ENCODE results near the gene THOC1.

Gene THOC1

DNA sequence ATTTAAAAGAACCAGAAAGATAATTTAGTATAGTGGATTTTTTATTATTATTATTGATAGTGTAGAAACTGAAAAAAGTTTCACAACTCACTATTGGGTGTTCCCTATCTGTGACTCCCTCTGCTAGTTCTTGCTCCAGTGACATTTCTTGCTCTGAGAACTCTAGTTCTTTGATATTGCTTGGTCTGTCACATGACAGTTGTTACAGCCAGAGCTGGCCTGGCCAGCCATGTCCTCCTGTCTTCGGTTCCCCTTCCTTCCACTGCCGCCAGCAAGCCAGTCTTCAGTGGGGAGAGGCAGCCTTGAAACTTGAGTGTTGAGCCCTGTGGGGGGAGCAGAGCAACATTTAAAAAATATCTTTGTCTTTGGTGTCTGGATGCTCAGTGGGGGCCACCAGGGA lies 7.6 kb upstream of the THOC1 start:
- no peak for DNase-seq

DNA sequence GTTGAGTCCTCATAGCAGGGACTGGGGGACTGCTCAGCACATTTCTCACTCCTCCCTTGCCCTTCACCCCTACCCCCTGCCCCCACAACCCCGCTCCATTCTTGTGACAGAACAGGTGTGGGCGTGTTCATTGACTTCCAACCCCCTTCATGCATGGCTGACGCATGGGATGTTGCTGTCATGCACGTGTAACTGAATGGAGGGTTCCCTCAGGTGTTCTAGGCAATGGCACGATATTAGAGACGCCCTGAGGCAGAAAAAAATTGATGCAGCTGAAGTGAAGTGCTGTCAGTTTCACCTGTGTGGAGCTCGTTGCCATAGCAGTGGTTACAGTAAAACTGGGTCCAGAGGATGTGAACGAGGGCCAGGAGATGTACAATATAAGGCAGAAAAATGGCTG lies 6.5 kb upstream of the THOC1 start:
- DNase-seq, result no peak

DNA sequence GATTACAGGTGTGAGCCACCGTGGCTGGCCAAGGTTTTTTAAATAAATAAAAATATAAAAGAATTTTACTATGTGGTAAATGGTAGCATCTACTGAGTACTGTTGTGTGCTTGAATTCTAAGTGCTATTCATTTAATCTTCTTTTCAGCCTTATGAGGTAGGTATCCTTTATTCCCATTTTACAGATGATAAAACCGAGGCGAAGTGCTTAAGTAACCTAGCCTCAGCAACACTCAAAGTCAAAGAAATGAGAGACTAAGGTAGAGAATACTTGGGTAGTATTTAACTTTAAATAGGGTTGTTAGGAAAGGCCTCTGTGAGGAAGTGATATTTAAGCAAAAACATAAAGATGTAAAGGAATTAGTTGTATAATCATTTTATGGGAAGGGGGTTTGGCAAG lies 5.7 kb upstream of the THOC1 start:
- no peak for DNase-seq

DNA sequence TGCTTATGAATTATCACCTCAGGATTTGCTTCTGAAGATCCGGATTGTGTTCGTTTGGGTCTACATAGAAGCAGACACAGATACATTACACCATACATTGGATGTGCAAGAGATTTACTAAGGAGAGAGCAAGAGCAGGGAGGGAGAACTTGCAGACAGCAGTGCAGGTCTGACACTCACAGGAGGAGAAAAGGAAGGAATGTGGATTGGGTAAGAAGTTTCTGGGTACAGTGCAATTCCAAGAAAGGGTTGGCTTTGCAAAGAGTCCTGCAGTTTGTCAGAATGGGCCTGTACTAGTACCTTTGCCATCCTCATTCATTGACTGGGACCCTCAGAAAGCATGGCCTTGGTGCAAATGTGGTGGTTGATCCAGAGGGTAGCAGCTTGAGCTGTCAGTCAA lies 4.8 kb upstream of the THOC1 start:
- DNase-seq, result no peak

DNA sequence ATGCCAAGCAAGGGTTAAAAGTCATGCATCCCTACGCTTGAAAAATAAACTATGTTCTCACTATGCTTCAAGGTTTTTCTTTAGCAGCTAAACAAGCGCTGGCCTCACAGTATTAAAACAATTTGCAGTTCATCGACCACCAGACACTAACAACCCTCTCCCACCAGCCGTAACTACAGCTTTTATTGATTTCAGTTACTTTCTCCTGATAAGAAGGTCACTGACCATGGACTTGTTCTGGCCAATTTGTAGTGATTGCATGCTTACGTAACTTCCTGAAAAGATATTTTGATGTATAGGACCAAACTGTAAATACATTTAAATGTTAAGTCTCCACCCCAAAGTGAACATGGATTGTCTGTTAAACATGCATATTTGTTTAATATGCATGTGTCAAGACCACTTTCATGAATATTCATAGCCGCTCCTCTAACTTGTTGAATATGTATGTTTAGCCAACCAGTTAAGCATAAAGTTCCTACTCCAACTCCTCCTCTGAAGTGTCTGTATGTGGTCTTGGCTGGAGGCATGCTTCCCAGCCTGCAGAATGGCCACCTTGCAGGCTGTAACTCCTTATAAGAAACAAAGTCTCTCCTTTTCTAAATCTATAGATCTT lies 1.7 kb upstream of the THOC1 start:
- DNase-seq, result no peak

DNA sequence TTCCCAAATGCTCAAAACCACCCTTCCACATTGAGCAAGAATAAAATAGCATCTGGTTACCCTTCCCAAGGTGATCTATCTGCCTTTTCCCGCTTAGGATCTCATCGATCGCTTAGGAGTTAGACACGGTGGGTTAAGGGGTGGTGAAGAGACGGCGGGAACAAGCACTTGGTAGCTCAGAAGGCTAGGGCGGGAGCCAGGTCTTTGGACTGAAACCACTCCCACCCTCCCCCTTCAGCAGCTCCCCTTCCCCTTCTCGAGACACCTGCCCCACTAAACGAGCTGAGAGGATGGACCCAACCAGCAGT lies 513 bp downstream of the THOC1 start:
- DNase-seq, result no peak

DNA sequence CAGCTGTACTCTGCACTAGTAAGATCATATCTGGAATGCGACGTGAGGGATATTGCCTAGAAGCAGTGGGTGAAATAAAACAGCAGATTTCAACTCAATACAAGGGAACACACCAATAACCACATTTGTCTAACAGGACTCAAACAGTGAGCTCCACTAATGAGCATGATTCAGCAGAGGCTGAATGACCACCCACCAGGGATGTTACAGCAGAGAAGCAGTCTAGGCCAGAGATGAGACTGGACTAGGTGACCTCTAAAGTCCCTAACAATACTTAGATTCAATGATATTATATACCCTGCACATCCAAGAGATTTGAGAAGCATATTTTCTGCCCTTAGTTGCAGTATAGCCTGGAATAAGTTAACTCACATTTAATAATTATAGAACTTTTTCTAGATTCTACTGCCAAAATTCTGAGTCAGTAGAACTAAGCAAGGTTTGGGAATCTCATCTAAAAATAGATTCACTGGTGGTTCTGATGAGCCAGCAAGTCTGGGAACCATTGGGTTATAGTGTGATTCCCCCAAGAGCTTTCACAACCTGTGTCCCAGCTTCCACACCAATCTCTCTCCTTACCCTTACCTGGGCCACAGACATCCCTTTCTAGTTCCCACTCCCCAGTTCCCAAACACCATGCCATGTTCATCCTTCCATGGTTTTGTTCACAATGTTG lies 6.3 kb downstream of the THOC1 start:
- DNase-seq, result no peak

DNA sequence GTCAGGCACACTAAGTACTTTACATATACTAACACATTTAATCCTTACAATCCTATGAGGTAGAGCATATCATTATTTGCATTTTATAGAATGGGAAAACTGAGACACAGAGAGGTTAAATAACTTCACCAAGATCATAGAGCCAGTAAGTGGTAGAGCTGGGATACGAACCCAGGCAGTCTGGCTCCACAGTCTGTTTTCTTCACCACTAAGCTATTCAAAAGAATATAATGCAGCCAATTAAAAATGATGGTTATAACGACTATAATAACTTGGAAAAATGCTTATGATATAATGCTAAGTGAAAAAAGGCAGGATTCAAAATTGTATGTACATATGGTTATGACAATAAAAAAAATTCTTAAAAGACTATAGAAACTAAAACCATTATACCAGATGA lies 7.3 kb downstream of the THOC1 start:
- no peak for DNase-seq

DNA sequence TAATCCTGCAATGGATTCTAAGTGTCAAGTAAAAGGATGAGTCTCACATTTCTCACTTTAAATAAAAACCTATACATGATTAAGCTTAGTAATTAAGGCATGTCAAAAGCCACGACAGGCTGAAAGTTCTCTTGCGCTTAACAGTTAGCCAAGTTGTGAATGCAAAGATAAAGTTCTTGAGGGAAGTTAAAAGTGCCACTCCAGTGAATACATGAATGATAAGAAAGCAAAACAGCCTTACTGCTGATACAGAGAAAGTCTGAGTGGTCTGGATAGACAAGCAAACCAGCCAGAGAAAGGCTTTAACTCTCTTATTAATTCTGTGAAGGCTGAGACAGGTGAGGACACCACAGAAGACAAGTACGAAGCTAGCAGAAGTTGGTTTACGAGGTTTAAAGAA lies 12.7 kb downstream of the THOC1 start:
- no peak for DNase-seq

DNA sequence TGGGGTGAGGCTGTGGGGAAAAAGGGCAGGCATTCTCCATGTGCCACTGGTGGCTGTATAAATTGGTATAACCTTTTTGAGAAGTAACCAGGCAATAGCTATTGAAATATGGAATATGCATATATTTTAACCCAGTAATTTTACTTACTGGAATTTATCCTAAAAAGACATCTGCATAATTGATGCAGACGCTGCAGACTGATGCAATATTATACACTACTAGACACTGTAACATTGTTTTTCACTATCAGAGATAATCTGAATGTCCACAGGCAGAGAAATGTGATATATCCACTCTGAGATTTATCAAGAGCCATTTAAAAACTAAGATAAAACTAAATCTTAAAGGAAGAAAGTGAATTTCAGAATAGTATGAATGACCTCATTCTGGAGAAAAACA lies 14.7 kb downstream of the THOC1 start:
- no peak for DNase-seq

DNA sequence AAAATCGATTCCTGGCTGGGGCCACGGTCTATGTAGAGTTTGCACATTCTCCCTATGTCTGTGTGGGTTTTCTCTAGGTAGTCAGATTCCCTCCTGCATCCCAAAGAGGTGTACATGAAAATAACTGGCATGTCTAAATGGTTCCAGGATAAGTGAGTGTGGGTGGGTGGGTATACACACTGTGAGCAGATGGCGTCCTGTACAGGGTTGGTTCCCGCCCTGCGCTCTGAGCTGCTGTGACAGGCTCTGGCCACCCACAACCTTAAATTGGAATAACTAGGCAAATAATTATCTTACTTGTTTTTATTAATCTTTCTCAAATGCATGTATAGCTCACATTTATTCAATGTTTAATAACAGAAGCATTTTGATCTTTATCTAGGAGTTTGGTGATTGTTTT lies 16.3 kb downstream of the THOC1 start:
- DNase-seq, result no peak

DNA sequence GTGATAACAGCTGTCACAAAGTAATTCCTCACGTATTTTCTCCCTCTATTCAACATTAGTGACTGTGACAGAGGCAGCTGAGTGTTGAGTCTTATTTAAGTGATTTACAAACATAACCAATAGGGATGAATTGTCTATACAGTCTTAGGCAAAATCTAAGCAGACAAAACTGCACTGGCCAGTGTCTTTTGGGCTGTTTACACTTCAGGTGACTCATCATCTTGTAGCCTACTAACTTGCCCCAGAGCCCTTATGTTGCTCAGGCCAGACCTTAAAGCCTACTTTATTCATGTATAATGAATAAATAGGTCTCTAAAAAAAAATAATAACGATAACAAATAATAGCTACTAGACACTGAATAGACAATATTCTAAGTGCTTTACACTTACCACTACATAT lies 17.2 kb downstream of the THOC1 start:
- DNase-seq, result no peak

DNA sequence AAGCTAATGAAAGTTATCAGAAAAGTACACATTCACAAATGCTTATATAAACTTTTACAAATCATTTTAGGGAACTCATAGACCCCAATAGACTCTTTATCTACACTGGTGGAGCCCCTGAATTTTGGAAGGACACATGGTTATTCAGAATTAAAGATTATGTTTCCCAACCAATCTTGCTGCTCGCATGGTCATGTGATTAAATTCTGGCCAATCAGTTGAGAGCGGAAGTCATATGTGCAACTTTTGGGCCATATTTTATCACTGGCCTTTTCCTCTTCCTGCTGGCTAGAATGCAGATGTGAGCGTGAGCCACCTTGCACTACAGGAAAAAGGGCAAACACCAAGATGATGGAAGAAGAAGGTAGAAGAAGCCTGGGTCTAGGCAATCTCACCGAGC lies 19.8 kb downstream of the THOC1 start:
- no peak for DNase-seq

DNA sequence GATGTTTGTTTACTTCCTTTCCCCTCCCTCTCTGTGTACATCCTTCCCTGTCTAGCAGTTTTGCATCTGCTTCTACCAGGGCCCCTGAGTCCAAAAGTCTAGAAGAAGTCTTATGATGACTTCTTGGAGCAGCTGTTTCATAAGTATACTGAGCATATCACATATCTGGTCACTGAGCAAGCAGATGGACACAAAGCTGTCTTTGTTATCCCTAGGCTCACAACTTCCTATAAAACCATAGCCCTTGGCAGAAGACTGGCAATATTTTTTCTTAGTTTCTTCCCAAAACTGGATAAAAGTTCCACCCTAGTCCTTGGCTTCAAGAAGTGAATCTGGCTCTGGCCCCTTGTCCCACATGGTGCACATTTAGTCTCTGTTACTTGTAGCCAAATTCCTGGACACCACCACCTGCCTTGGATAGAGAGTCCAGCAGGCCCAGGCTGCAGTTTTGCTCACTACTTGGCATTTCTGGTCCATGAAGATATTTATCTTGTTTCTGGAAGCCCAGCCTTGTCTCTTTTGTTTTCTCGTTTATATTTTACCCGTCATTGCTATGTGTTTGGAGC lies 22.5 kb downstream of the THOC1 start:
- no peak for DNase-seq

DNA sequence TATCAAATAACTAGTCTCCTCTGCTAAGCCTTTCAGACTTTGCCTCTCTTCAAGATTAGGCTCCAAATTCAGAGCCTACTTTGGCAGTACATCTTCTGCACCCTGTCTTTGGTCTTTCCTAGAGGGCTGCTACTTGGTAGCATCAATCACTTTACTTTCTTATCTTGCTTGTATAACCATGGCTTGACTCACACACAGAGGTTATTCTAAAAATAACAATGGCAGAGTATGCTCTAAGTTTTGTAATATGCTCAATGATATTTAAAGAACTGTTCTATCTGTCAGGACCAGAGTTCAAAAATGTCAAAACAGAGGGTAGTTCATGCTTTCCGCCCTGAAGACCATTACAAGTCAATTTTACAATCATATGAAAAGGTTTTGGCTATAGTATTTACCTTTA lies 27.7 kb downstream of the THOC1 start:
- no peak for DNase-seq

DNA sequence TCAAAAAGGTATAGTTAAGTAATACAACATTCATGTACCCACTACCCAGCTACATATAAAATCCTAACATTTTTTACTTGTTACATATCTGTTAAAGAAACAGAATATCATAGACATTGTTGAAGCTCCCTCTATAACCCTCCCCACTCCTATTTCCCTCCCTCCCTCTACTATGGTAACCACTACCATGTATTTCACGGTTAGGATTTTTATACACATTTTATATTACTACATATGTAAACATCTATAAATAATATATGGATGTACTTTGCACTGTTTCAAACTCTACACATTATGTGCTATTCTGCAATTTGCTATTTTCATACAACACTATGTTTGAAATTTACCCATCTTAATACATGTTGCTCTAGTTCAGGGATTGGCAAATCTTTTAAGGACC lies 36.3 kb downstream of the THOC1 start:
- no peak for DNase-seq

DNA sequence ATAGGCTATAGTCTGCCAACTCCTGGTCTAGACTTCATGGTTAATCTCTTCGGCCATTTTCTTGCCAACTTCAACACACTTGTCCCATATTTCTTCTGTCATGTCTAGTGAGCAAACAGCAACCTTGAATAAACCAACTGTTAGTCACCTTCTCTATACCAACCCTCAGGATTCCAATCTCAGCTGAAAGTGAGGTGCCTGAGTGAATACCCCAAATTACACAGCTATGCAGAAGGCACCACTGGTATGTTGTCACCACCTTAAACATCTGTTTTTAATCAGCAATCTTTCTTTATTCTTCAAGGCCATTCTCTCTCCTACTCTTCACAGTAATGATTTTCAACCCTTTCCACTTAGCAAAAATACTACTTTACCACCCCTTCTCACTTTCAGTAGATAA lies 39.3 kb downstream of the THOC1 start:
- no peak for DNase-seq

DNA sequence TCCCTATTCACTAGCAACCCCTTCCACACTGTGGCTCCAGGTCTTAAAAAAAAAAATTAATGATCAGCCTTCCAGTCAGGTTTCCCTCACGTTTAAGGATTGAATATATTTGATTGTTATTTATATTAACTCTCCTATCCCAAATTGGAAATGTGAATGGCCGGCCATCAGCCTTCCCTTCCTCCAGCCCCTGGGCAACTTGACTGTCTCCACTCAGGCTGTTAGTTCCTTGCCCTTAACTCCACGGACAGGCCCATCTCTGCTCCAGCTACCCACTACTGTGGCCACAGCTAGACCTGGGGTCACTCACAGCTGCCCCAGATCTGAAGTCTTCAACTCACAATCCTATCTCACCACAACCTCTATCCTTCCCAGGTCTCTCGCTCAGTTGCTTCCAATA lies 39.9 kb downstream of the THOC1 start:
- DNase-seq, result no peak

DNA sequence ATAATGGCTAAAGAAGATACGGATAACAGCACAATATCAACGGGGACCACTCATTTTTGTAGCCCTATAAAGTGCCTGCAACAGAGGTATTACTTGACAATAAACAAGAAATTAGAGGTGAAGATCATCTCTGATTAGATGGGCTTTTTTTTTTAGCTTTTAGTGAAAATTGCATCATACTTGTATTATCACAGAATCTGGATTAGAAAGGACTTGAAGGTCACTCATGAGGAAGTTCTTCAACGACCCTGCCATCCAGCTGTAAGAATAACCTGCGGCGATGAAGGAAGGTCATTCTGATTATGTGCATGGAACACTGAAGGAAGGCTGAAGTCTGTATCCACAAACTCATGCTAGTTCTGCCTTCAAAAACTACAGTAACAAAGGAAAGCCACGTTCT lies 40.5 kb downstream of the THOC1 start:
- DNase-seq, result no peak

DNA sequence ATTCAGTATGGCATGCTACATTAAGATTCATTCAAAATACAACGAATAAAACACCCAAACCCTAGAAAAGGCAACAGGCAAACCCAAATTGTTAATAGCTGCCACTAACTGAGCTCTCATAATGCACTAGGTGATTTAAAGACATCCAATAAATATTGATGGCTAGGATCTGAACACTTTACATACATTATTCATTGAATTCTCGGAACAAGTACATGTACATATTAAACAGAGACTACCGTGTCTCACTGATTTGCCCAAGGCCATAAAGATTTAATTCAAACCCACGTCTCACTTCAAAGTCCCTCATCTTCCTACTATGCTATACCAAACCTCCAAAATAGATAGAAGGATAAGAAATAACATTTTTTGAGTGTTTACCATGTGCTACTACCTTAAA lies 42.1 kb downstream of the THOC1 start:
- no peak for DNase-seq

DNA sequence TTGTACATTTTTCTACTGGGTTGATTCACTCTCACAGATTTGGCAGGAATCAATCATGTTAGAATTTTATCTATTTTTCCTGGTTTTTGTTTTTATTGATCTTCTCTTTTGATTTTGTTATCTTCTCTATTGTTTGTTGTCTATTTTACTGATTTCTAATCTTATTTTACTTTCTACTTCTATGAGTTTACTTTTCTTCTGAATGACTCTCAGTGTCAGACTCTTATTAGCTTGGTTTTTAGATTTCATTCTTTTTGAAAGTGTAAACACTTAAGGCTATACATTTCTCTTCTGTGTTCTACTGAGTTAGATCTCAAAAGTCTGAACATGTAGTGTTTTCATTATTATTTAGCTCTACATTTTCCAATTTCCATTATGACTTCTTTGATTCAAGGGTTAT lies 47.1 kb downstream of the THOC1 start:
- DNase-seq, result no peak

DNA sequence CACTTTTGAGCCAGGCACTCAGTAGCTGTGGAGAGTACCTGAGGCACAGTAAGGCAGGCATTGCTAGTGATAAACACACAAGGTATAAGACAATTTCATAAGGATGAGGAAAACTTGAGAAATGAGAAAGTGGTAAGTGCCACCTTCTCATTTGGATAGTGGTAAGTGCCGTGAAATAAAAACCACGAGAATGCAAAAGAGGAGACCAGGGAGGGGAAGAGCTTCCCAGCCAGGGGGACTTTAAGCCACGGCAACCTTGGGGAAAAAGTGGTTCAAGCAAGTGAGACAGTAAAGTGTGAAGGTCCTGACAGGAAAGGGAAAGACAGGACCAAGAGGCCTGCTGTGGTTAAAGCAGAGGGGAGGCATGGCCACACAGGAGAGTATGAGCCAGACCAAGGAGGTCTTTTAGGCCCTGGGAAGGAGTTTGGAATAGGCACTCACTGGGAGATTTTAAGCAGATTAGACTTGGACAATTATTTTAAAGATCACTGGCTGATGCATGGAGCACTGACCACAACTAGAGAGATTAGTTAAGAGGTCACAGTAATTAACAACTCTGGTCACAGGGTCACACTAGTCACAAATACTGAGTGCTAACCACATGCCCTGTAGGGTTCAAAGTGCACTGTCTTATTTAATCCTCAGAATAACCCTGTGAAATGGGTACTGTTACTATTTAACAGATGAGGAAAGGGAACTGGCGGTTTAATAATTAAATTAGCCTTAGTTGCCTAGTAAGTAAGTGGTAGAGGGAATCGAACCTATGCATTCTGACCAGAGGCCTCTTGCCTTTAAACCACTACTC lies 50.1 kb downstream of the THOC1 start:
- no peak for DNase-seq

DNA sequence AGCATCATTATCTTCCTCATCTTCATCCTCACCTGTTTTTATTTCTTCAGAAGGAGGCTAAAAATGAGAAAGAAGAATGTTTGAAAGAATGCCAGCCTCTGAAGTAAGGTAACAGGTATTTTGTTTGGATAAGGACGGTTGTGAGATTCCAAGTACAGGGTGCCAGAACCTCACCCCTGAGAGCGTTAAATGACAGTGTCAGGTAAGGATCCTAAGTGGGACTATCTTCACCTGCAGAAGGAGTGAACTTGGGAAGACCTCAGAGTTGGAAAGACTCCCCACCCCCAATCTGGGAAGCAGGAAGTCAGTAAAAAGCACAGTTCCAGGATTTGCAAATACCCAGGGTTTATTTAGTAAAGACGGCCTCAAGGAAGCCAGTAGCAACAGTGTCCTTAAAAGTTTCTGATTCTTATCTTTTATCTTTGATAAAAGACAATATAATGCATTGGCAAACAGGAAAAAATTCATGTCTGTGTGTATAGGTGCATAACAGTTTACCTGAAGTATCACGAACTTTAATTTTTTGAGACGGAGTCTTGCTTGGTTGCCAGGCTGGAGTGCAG lies 52.3 kb downstream of the THOC1 start:
- no peak for DNase-seq

DNA sequence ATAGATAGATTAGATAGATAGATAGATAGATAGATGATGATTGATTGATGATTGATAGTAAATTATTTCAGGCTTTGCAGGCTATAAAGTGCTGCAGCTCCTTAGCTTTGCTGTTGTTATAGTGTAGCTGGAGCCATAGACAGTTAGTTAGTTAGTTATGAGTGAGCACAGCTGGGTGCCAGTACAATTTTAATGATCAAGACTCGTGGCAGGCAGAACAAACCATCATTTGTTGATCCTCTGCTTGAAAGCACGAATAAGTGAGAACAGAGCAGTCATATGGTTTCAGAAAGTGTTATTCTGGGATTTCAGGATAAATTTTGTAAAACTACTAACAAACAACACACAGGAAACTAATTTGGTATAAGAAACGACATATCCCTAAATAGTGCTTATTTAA lies 53.9 kb downstream of the THOC1 start:
- DNase-seq, result no peak
